Neural progenitor cell (in vitro differentiated cells): ENCODE results near the gene SLC2A11.

Source experiments
- EZH2 ChIP-seq: fragments of 200-600 bp; sonication (generic); IDR thresholded peaks from 2 replicates; pipeline ENCODE4 v1.6.1; 2017; ENCODE audit warnings: antibody characterized with exemption, mild to moderate bottlenecking, moderate library complexity
- TF ChIP-seq, protein P1 (sequence below): fragments of 200-600 bp; sonication (generic); IDR thresholded peaks from 2 replicates; pipeline ENCODE4 v1.5.1; 2017; ENCODE audit warnings: antibody characterized with exemption, mild to moderate bottlenecking

DNA sequence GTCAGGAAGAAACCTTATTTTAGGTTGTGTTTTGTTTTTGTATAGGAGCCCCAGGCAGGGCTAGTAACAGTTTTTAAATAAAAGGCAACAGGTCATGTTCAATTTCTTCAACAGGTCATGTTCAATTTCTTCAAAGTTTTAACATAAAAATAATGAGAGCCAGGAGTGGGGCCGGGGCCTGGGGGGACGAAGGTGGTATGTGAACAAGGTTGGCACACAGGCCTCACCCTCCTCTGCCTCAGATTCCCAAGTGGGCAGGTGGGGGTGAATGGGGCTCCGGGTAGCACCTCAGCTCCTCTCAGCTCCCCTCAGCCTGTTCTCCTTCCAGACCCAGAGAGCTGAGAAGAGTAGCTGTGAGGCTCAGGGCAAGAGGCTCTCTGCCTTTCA is 23.3 kb upstream of the SLC2A11 start:
- TF ChIP-seq, protein P1, sequence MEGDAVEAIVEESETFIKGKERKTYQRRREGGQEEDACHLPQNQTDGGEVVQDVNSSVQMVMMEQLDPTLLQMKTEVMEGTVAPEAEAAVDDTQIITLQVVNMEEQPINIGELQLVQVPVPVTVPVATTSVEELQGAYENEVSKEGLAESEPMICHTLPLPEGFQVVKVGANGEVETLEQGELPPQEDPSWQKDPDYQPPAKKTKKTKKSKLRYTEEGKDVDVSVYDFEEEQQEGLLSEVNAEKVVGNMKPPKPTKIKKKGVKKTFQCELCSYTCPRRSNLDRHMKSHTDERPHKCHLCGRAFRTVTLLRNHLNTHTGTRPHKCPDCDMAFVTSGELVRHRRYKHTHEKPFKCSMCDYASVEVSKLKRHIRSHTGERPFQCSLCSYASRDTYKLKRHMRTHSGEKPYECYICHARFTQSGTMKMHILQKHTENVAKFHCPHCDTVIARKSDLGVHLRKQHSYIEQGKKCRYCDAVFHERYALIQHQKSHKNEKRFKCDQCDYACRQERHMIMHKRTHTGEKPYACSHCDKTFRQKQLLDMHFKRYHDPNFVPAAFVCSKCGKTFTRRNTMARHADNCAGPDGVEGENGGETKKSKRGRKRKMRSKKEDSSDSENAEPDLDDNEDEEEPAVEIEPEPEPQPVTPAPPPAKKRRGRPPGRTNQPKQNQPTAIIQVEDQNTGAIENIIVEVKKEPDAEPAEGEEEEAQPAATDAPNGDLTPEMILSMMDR, result no peak
- TF ChIP-seq EZH2, result no peak
